Omental fat pad (tissue), 4 donors: ENCODE data around the gene LRRC15. TPM values are rescaled to one million over a fixed set of nuclear protein-coding genes. Genes with fewer than 3 reads are reported as not detected.

ENCODE experiments used
- ATAC-seq: fragments of 150-250 bp; one replicate; pipeline ENCODE4 v1.9.1; 2016; ENCODE audit warnings: mild to moderate bottlenecking, moderate library complexity; ENCODE audit not compliant: low FRiP score
- DNase-seq: peaks from one replicate; pipeline ENCODE4 v3.0.0-alpha.2; 2019; ENCODE audit warnings: low spot score
- total RNA-seq, 4 donors: library from RNA; depleted of rRNA; stranded (reverse); fragments of >200 nt; gene quantifications; one replicate each; pipeline ENCODE4 v1.1.0, GENCODE V29; 2016
- TF ChIP-seq, protein P1 (sequence below), 3 donors: fragments of 450-650 bp; IDR thresholded peaks; one replicate each; pipeline ENCODE4 v1.5.1; 2016 to 2017; ENCODE audit warnings: antibody characterized with exemption in 3 of 3, mild to moderate bottlenecking in 3 of 3, moderate library complexity in 2 of 3

Gene LRRC15
- total RNA-seq, 4 donors from 2014 or later, result 0.12 to 0.37 (median 0.13) TPM; not detected in 1

DNA sequence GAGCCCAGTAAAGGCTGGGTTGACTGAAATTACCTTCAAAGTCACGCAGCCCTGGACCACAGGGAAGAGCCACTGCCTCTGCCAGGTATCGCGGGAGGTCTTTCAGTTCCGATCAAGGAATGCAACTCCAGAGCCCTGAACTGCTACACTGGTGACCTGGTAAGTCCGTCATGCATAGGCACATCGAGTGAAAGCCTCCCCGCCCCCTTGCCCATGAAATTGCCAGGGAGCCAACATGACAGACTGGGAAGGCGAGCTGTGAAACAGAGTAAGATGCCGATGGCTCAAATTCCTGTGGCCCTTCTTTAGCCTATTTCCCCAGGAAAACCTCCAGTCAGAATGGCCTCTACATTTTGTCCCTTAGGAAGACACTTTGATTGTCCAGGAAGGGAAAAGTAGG, 31.8 kb upstream of the LRRC15 start:
- DNase-seq, result no peak
- ATAC-seq, result no peak
- TF ChIP-seq, protein P1, sequence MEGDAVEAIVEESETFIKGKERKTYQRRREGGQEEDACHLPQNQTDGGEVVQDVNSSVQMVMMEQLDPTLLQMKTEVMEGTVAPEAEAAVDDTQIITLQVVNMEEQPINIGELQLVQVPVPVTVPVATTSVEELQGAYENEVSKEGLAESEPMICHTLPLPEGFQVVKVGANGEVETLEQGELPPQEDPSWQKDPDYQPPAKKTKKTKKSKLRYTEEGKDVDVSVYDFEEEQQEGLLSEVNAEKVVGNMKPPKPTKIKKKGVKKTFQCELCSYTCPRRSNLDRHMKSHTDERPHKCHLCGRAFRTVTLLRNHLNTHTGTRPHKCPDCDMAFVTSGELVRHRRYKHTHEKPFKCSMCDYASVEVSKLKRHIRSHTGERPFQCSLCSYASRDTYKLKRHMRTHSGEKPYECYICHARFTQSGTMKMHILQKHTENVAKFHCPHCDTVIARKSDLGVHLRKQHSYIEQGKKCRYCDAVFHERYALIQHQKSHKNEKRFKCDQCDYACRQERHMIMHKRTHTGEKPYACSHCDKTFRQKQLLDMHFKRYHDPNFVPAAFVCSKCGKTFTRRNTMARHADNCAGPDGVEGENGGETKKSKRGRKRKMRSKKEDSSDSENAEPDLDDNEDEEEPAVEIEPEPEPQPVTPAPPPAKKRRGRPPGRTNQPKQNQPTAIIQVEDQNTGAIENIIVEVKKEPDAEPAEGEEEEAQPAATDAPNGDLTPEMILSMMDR (IDR thresholded peaks at IDR 0.05), result no peak

DNA sequence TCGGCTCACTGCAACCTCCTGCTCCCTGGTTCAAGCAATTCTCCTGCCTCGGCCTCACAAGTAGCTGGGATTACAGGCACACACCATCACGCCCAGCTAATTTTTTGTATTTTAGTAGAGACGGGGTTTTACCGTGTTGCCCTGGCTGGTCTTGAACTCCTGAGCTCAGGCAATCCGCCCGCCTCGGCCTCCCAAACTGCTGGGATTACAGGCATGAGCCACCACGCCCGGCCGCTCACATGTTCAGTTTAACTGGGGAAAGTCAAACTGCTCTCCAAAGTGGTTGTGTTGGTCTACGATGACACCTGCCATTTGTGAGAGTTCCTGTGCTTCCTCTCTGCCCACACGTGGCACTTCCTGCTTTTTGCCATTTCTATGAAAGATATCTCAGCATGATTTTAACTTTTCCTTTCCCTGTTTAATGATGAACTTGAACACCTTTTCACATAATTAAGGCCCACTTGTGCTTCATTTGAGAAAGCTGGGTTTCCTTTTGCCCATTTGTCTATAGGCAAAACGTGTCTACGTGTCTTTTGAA, 30.4 kb upstream of the LRRC15 start:
- no peak for DNase-seq
- ATAC-seq, result no peak
- TF ChIP-seq, protein P1 (IDR thresholded peaks at IDR 0.05), result no peak

DNA sequence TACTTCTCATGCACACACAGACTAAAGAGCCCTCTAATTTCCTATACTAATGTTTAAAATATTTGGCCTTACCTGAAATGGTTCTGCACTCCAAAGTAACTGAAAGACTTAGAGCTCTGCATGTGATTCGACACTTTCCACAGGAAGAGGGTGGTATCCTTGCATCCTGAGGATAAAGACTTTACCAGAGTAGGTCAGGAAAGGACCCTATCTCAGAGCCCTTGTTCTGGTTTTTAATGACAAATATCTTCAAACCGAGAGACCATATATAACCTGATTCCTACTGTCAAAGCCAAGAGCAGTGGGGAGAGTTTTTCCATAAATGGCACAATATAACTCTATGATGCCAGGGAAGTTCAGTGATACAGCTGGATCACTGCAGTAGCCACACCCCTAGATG, 29.6 kb upstream of the LRRC15 start, which contains the start of gene GP5:
TSS of gene GP5 (minus strand) at position 101 of the 400 bp plus-strand sequence. CDS start 984 bp downstream, outside the sequence.
- no peak for ATAC-seq
- TF ChIP-seq, protein P1 (IDR thresholded peaks at IDR 0.05), result no peak

DNA sequence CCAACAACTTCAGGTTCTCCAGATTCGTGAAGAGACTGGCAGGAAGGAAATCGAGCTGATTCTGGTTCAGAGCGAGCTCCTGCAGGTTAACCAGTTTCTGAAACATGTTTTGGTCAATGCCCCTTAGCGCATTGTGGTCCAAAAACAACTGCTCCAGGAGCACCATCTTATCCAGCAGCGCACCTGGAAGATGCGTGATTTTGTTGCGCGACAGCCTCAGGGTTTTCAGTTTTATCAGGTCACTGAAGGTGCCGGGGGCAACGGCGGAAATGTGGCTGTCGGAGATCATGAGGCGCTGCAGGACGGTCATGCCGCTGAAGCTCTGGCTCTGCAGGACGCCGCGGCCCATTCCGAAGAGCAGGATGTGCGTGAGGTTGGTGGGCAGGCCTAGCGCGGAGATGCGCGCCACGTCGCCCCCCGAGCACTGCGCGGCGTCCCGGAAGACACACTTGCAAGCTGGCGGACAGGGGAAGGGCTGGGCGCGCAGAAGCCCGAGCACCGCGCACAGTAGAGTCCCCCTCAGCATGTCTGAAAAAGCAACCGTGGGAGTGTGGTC, 28.3 kb upstream of the LRRC15 start:
- DNase-seq (no peak), ATAC-seq (no peak)
- TF ChIP-seq, protein P1 (IDR thresholded peaks at IDR 0.05), result no peak

More for the DNA sequence above, 29.6 kb upstream of the LRRC15 start, which contains the start of gene GP5:
- no peak for DNase-seq

DNA sequence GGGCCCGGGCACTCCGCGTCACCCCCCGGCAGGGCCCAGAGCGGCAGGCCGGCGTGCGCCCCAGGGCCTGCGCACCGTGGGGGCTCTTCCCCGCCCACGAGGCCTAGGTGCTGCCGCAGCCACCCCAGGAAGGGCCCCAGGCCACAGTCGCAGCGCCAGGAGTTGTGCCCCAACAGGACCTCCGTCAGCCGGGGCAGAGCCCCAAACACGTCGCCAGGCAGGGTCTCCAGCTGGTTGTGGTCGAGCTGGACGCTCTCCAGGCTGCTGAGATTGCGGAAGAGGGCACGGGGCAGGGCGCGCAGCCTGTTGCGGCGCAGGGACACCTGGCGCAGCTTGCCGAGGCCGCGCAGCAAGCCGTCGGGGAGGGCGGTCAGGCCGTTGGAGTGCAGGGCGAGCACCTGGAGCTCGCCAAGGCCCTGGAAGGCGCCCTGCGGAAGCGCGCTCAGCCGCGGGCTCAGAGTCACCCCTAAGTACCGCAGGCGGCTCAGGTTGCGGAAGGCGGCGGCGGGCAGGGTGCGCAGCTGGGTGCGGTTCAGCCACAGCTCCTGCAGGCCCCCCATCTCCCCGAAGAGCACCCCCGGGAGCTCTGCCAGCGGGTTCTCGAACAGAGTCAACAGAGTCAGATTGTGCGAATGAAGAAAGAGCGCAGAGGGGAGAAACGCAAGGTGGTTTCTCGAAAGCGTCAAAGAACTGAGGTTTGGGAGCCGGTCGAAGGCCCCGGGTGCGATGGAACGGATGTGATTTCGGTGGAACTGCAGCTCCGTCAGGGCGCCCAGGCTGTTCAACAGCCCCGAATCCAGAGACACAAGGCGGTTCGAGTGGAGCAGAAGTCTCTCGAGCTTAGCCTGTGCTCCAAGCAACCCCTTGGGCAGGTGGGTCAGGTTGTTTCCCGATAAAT, 27.6 kb upstream of the LRRC15 start:
- no peak for DNase-seq
- ATAC-seq, result peak; percentile 24
- TF ChIP-seq, protein P1 (IDR thresholded peaks at IDR 0.05), result no peak

DNA sequence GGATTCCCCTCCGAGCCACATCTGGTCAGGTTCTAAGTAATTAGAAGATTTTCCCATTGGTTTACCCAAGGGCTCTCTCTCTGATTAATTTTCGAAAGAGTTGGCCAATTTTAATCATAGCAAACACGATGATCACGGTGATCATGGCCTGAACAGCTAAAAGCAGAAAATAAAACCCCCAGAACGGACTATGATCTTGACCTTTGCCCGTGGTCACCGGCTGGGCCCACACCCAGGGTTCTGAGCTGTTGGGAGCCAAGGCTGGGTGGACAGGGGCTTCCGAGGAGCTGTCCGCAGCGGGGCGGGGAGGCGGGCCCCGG, 27.0 kb upstream of the LRRC15 start:
- ATAC-seq (peak; percentile 3), DNase-seq (no peak)
- TF ChIP-seq, protein P1 (IDR thresholded peaks at IDR 0.05), result no peak
